ENCODE measurements around the gene TSPAN8.

- TF ChIP-seq CTCF (IDR thresholded peaks at IDR 0.05) (no peak), POLR2A (IDR thresholded peaks at IDR 0.05) (no peak)
Measured at GRCh38 chr12:71108355-71108754, 49.4 kb downstream of the TSPAN8 start.

Measured in heart left ventricle (tissue), 13 donors.